SK-N-SH (cell line): ENCODE measurements around the gene ITGA8. TPM values are rescaled to one million over a fixed set of nuclear protein-coding genes. Genes with fewer than 3 reads are reported as not detected.

Experiments used
- CTCF ChIA-PET: fragments of 300-600, 350-600 bp; formaldehyde crosslinking; extraction: SDS; loops from one replicate; lab custom pipeline; 2021; lab: Yijun Ruan, JAX
- POLR2A ChIA-PET: fragments of 350-600 bp; sonication (Branson Sonifier 250); formaldehyde crosslinking; extraction: SDS; loops from one replicate; lab custom pipeline; 2020; ENCODE audit warnings: antibody characterized with exemption, inconsistent platforms; lab: Yijun Ruan, JAX
- DNase-seq: peaks from one replicate; pipeline ENCODE4 v3.0.0; 2012
- H2AFZ ChIP-seq: fragments of 200-600 bp; sonication (generic); 2 replicates; pipeline ENCODE4 v1.8.1; 2016; ENCODE audit warnings: antibody characterized with exemption, mild to moderate bottlenecking, low read depth
- H3F3A ChIP-seq: fragments of 200-600 bp; sonication (generic); replicated peaks from 2 replicates; pipeline ENCODE3; 2016; ENCODE audit warnings: antibody characterized with exemption, mild to moderate bottlenecking; ENCODE audit not compliant: insufficient read depth
- H3K27ac ChIP-seq, 2 experiments: fragments of 200-500 bp in 1 of 2; fragments of 200-600 bp in 1 of 2; sonication (Bioruptor generic) in 1 of 2; sonication (generic), shearing (Covaris generic) in 1 of 2; 2 replicates each; pipeline versions ENCODE4 v1.5.1 to v1.6.1; 2014 to 2016; ENCODE audit warnings: low read depth in 2 of 2, inconsistent platforms in 1 of 2, low read length in 1 of 2, mild to moderate bottlenecking in 1 of 2, mixed read lengths in 1 of 2
- H3K27me3 ChIP-seq: fragments of 200-600 bp; sonication (generic), shearing (Covaris generic); 2 replicates; pipeline ENCODE4 v1.6.1; 2016; ENCODE audit warnings: mixed run types; ENCODE audit not compliant: insufficient read depth
- H3K36me3 ChIP-seq, 2 experiments: fragments of 200-500 bp in 1 of 2; fragments of 200-600 bp in 1 of 2; sonication (Bioruptor generic) in 1 of 2; sonication (generic) in 1 of 2; replicated peaks in 1 of 2; 2 replicates each; pipeline versions ENCODE3 to v1.5.1; 2014 to 2016; ENCODE audit warnings: low read length in 1 of 2, mild to moderate bottlenecking in 1 of 2; ENCODE audit not compliant: insufficient read depth in 2 of 2, control insufficient read depth in 1 of 2
- H3K4me1 ChIP-seq, 2 experiments: fragments of 200-500 bp in 1 of 2; fragments of 200-600 bp in 1 of 2; sonication (Bioruptor generic) in 1 of 2; sonication (generic), shearing (Covaris generic) in 1 of 2; 2 replicates each; pipeline versions ENCODE4 v1.5.1 to v1.6.1; 2014 to 2016; ENCODE audit warnings: low read depth in 1 of 2, low read length in 1 of 2, mixed run types in 1 of 2; ENCODE audit not compliant: insufficient read depth in 2 of 2, control insufficient read depth in 1 of 2
- H3K4me2 ChIP-seq: fragments of 200-600 bp; sonication (generic), shearing (Covaris generic); 2 replicates; pipeline ENCODE4 v1.6.1; 2017; ENCODE audit warnings: mixed run types
- H3K4me3 ChIP-seq, 2 experiments: fragments of 200-500 bp in 1 of 2; fragments of 200-600 bp in 1 of 2; sonication (Bioruptor generic) in 1 of 2; sonication (generic), shearing (Covaris generic) in 1 of 2; 2 replicates each; pipeline versions ENCODE4 v1.5.1 to v1.8.1; 2014 to 2016; ENCODE audit warnings: low read depth in 2 of 2, inconsistent platforms in 1 of 2, low read length in 1 of 2, mild to moderate bottlenecking in 1 of 2, mixed read lengths in 1 of 2, moderate library complexity in 1 of 2
- H3K79me2 ChIP-seq: fragments of 200-600 bp; sonication (generic); 2 replicates; pipeline ENCODE4 v1.8.1; 2017; ENCODE audit warnings: mild to moderate bottlenecking; ENCODE audit not compliant: insufficient read depth
- H3K9ac ChIP-seq: fragments of 200-600 bp; sonication (generic); 2 replicates; pipeline ENCODE4 v1.6.1; 2017; ENCODE audit warnings: mixed run types
- H3K9me2 ChIP-seq: fragments of 200-600 bp; sonication (generic); 2 replicates; pipeline ENCODE4 v1.6.1; 2017; ENCODE audit warnings: mixed run types
- H3K9me3 ChIP-seq: fragments of 200-600 bp; sonication (generic); 2 replicates; pipeline ENCODE4 v1.6.1; 2017; ENCODE audit warnings: mixed run types, mild to moderate bottlenecking, moderate library complexity
- H4K20me1 ChIP-seq: fragments of 200-600 bp; sonication (generic); 2 replicates; pipeline ENCODE4 v1.6.1; 2017; ENCODE audit warnings: mild to moderate bottlenecking, mixed run types; ENCODE audit not compliant: insufficient read depth
- CHD2 ChIP-seq: fragments of 150-350 bp; IDR thresholded peaks from 2 replicates; pipeline ENCODE4 v1.6.1; 2018; ENCODE audit warnings: low read length; ENCODE audit not compliant: partially characterized antibody
- ELF1 ChIP-seq: IDR thresholded peaks from 2 replicates; pipeline ENCODE4 v1.4.0; 2012
- GABPA ChIP-seq: IDR thresholded peaks from 2 replicates; pipeline ENCODE4 v1.4.0; 2012; ENCODE audit warnings: low read depth, mild to moderate bottlenecking
- JUND ChIP-seq: IDR thresholded peaks from 2 replicates; pipeline ENCODE4 v1.4.0; 2012
- RFX5 ChIP-seq: IDR thresholded peaks from 2 replicates; pipeline ENCODE4 v1.6.1; 2012; ENCODE audit warnings: mild to moderate bottlenecking, improper control_type of control experiment, low read length
- RXRA ChIP-seq: IDR thresholded peaks from 2 replicates; pipeline ENCODE4 v1.4.0; 2012; ENCODE audit warnings: low read depth, mild to moderate bottlenecking, borderline replicate concordance
- SIN3A ChIP-seq: IDR thresholded peaks from 2 replicates; pipeline ENCODE4 v1.6.1; 2012; ENCODE audit warnings: low read depth, mild to moderate bottlenecking, low read length, moderate library complexity, borderline replicate concordance
- SMC3 ChIP-seq: IDR thresholded peaks from 2 replicates; pipeline ENCODE4 v1.6.1; 2012; ENCODE audit warnings: low read depth, low read length, improper control_type of control experiment
- TAF1 ChIP-seq: IDR thresholded peaks from 2 replicates; pipeline ENCODE4 v1.6.1; 2012; ENCODE audit warnings: low read depth, mild to moderate bottlenecking, low read length, moderate library complexity, borderline replicate concordance
- TEAD4 ChIP-seq: IDR thresholded peaks from 2 replicates; pipeline ENCODE4 v1.4.0; 2012; ENCODE audit warnings: mild to moderate bottlenecking, borderline replicate concordance; ENCODE audit not compliant: insufficient read depth
- WGBS: methylation state at CpG from one replicate; pipeline ENCODE4 v1.1.6; 2017; ENCODE audit warnings: low lambda C conversion rate; 5-methylcytosine and 5-hydroxymethylcytosine counted together
- polyA plus RNA-seq, 3 experiments: library from polyadenylated mRNA; depleted of rRNA; stranded (reverse); fragments of >200 nt; gene quantifications; 2 replicates each; pipeline ENCODE4 v1.2.3, GENCODE V29; 2012
- TF ChIP-seq, protein P1 (sequence below): IDR thresholded peaks from 2 replicates; pipeline ENCODE4 v1.6.1; 2012; ENCODE audit warnings: mild to moderate bottlenecking, low read depth, low read length, moderate library complexity
- TF ChIP-seq, protein P2 (sequence below): IDR thresholded peaks from 2 replicates; pipeline ENCODE4; 2012
- TF ChIP-seq, protein P3 (sequence below): fragments of 200-600 bp; sonication (generic); IDR thresholded peaks from 2 replicates; pipeline ENCODE4 v1.6.1; 2017; ENCODE audit warnings: antibody characterized with exemption, mild to moderate bottlenecking, moderate library complexity

Gene ITGA8
- polyA plus RNA-seq, 1 of the 3 experiments (the other 2 are of a cell fraction) = not detected

DNA sequence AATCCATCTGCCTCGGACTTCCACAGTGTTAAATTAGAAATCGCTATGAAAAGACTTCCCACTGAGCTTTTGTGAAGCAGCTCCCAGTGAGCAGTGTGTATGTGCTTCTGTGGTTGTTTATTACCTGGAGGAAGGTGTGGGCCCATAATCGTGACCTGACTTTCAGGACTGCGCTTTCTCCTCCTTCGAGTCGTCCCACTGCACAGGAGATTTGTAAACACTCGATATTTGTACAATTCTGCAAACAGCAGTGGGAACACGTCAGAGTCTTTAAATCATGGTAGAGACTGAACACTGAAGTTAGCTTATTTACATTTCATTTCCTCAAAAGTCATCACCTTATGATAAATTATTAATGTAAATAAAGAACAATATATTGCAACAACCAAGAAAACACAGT lies 171.4 kb downstream of the ITGA8 start:
- H3K27me3 ChIP-seq = no peaks in the 10 kb centered on the region; the same call in 1 of the 2 replicates
- DNase-seq = no peak
- ChIA-PET POLR2A (no interaction called here), CTCF (interaction anchor here (1.3 kb wide), 1 partner anchor 37 kb away, joined by 7 read pairs; no protein-coding TSS in a partner anchor)
- no peaks in the 10 kb centered on the region for H3K4me1 ChIP-seq
- H3K4me3 ChIP-seq = no peak overlapping the region
- H3F3A ChIP-seq = no peaks in the 10 kb centered on the region
- H3K9ac ChIP-seq = no peak overlapping the region
- WGBS = 14% methylated on average over 7 of the region's 8 CpGs
- H3K4me2 ChIP-seq = no peak overlapping the region
- TF ChIP-seq SIN3A (no peak), JUND (no peak), SMC3 (no peak)
- TF ChIP-seq, protein P1, sequence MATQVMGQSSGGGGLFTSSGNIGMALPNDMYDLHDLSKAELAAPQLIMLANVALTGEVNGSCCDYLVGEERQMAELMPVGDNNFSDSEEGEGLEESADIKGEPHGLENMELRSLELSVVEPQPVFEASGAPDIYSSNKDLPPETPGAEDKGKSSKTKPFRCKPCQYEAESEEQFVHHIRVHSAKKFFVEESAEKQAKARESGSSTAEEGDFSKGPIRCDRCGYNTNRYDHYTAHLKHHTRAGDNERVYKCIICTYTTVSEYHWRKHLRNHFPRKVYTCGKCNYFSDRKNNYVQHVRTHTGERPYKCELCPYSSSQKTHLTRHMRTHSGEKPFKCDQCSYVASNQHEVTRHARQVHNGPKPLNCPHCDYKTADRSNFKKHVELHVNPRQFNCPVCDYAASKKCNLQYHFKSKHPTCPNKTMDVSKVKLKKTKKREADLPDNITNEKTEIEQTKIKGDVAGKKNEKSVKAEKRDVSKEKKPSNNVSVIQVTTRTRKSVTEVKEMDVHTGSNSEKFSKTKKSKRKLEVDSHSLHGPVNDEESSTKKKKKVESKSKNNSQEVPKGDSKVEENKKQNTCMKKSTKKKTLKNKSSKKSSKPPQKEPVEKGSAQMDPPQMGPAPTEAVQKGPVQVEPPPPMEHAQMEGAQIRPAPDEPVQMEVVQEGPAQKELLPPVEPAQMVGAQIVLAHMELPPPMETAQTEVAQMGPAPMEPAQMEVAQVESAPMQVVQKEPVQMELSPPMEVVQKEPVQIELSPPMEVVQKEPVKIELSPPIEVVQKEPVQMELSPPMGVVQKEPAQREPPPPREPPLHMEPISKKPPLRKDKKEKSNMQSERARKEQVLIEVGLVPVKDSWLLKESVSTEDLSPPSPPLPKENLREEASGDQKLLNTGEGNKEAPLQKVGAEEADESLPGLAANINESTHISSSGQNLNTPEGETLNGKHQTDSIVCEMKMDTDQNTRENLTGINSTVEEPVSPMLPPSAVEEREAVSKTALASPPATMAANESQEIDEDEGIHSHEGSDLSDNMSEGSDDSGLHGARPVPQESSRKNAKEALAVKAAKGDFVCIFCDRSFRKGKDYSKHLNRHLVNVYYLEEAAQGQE = no peak
- TF ChIP-seq, protein P2, sequence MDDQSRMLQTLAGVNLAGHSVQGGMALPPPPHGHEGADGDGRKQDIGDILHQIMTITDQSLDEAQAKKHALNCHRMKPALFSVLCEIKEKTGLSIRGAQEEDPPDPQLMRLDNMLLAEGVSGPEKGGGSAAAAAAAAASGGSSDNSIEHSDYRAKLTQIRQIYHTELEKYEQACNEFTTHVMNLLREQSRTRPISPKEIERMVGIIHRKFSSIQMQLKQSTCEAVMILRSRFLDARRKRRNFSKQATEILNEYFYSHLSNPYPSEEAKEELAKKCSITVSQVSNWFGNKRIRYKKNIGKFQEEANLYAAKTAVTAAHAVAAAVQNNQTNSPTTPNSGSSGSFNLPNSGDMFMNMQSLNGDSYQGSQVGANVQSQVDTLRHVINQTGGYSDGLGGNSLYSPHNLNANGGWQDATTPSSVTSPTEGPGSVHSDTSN = no peak
- no peaks in the 10 kb centered on the region for H3K9me3 ChIP-seq
- no peak overlapping the region for H2AFZ ChIP-seq
- H3K27ac ChIP-seq = no peak overlapping the region
- H3K79me2 ChIP-seq = no peaks in the 10 kb centered on the region
- H3K36me3 ChIP-seq = no peaks in the 10 kb centered on the region
- H4K20me1 ChIP-seq = no peaks in the 10 kb centered on the region
- H3K9me2 ChIP-seq = no peaks in the 10 kb centered on the region

DNA sequence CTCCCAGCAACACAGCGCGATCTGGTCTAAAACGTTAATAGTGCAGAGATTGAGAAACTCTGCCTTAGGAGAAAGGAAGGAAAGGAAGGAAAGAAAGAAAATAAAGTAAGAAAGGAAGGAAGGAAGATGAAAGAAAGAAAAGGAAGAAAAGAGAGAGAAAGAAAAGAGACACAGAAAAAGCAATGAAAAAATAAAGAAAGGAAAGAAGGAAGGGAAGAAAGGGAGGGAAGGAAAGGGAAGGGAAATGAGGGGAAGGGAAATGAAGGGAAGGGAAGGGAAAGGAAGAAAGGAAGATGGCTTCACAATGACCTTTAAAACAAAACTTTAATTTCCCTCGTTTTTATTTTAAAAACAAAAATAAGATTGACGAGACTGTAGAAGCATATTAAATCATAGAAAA lies 173.1 kb downstream of the ITGA8 start:
- no peak overlapping the region for H3K9ac ChIP-seq
- H3K36me3 ChIP-seq = no peaks in the 10 kb centered on the region
- H3K9me2 ChIP-seq = no peaks in the 10 kb centered on the region
- TF ChIP-seq RFX5 (no peak), GABPA (no peak), CHD2 (no peak), TAF1 (no peak), RXRA (no peak), JUND (no peak), SIN3A (no peak), ELF1 (no peak), TEAD4 (no peak)
- TF ChIP-seq, protein P1 = no peak
- TF ChIP-seq, protein P3, sequence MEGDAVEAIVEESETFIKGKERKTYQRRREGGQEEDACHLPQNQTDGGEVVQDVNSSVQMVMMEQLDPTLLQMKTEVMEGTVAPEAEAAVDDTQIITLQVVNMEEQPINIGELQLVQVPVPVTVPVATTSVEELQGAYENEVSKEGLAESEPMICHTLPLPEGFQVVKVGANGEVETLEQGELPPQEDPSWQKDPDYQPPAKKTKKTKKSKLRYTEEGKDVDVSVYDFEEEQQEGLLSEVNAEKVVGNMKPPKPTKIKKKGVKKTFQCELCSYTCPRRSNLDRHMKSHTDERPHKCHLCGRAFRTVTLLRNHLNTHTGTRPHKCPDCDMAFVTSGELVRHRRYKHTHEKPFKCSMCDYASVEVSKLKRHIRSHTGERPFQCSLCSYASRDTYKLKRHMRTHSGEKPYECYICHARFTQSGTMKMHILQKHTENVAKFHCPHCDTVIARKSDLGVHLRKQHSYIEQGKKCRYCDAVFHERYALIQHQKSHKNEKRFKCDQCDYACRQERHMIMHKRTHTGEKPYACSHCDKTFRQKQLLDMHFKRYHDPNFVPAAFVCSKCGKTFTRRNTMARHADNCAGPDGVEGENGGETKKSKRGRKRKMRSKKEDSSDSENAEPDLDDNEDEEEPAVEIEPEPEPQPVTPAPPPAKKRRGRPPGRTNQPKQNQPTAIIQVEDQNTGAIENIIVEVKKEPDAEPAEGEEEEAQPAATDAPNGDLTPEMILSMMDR = no peak
- CTCF ChIA-PET = no interaction called here
- WGBS = 43% methylated on average over 5 of the region's 5 CpGs
- DNase-seq = no peak
- H3K79me2 ChIP-seq = no peaks in the 10 kb centered on the region
- H3K4me1 ChIP-seq = no peaks in the 10 kb centered on the region
- no peak overlapping the region for H3K4me2 ChIP-seq
- POLR2A ChIA-PET = no interaction called here
- no peak overlapping the region for H2AFZ ChIP-seq
- H3K27ac ChIP-seq = no peak overlapping the region
- no peaks in the 10 kb centered on the region; the same call in 1 of the 2 replicates for H3K27me3 ChIP-seq
- H3K9me3 ChIP-seq = no peaks in the 10 kb centered on the region
- no peaks in the 10 kb centered on the region for H4K20me1 ChIP-seq
- H3K4me3 ChIP-seq = no peak overlapping the region
- no peaks in the 10 kb centered on the region for H3F3A ChIP-seq
